T-helper 1 cell treated with Interleukin-12 subunit alpha and Interleukin-12 subunit beta and Interleukin-4 antibody, amounts not matched to agents 30 μg/mL and 1 μg/mL, for 36 hours (primary cell): ENCODE data around the gene ASIC2.

Experiments used
- H3K27ac Mint-ChIP-seq: one replicate; pipeline ENCODE4 v1.8.0; 2021; ENCODE audit warnings: mild to moderate bottlenecking, mixed read lengths
- H3K27me3 Mint-ChIP-seq: one replicate; pipeline ENCODE4 v1.8.0; 2021; ENCODE audit warnings: low read depth, mixed read lengths
- H3K36me3 Mint-ChIP-seq: one replicate; pipeline ENCODE4 v1.8.0; 2021; ENCODE audit warnings: low read depth, mixed read lengths
- H3K4me1 Mint-ChIP-seq: one replicate; pipeline ENCODE4 v1.8.0; 2021; ENCODE audit warnings: low read depth, mixed read lengths
- H3K4me3 Mint-ChIP-seq: one replicate; pipeline ENCODE4 v1.8.0; 2021; ENCODE audit warnings: mild to moderate bottlenecking, moderate library complexity, mixed read lengths
- H3K9me3 Mint-ChIP-seq: one replicate; pipeline ENCODE4 v1.8.0; 2021; ENCODE audit warnings: mixed read lengths

Gene ASIC2

GRCh38 chr17:33273271-33273670, 19.8 kb downstream of the ASIC2 start:
- Mint-ChIP-seq H3K27me3 (no peaks in the 10 kb centered on the region), H3K9me3 (no peaks in the 10 kb centered on the region), H3K36me3 (no peaks in the 10 kb centered on the region), H3K27ac (no peak overlapping the region), H3K4me1 (no peaks in the 10 kb centered on the region), H3K4me3 (no peak overlapping the region)

- Mint-ChIP-seq H3K36me3 (no peaks in the 10 kb centered on the region), H3K4me3 (no peak overlapping the region), H3K4me1 (no peaks in the 10 kb centered on the region), H3K9me3 (no peaks in the 10 kb centered on the region), H3K27ac (no peak overlapping the region), H3K27me3 (no peaks in the 10 kb centered on the region)
Observed at GRCh38 chr17:33272438-33272837, 20.7 kb downstream of the ASIC2 start.

DNA sequence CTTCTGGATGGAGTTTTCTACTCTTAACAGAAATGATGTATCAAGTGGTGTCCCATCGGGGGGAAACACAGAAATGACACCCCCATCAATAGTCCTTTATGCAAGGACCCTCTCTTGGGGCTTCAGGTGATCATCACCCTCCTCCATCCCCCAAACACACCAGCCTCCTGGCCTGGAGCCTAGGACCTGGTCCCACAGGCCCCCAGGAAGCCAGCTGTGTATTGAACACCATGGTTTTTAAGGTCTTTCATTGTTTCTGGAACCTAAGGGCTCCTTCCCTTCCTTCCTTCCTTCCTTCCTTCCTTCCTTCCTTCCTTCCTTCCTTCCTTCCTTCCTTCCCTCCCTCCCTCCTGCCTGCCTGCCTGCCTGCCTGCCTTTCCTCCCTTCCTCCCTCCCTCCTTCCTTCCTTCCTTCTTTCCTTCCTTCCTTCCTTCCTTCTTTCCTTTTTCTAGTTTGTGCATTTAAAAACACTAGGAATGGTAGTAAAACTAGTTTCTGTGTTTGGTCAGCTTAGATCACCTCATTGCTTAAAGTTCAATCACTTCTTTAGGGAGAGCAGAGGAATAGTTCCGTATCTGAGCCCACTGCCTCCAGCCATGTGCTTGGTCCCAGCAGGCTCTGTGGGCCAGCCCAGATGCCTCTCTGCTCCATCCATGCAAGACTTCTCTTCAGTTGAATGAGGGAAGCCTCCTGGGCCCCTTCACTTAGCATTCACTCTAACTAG, 23.6 kb downstream of the ASIC2 start:
- no peaks in the 10 kb centered on the region for H3K9me3 Mint-ChIP-seq
- no peaks in the 10 kb centered on the region for H3K36me3 Mint-ChIP-seq
- H3K27me3 Mint-ChIP-seq = no peaks in the 10 kb centered on the region
- H3K4me3 Mint-ChIP-seq = no peak overlapping the region
- H3K4me1 Mint-ChIP-seq = no peaks in the 10 kb centered on the region
- H3K27ac Mint-ChIP-seq = no peak overlapping the region

- Mint-ChIP-seq H3K4me1 (no peaks in the 10 kb centered on the region), H3K36me3 (no peaks in the 10 kb centered on the region), H3K27ac (no peak overlapping the region), H3K4me3 (no peak overlapping the region), H3K27me3 (no peaks in the 10 kb centered on the region), H3K9me3 (no peaks in the 10 kb centered on the region)
Observed at GRCh38 chr17:33267851-33268548, 25.1 kb downstream of the ASIC2 start.

- Mint-ChIP-seq H3K27ac (no peak overlapping the region), H3K27me3 (no peaks in the 10 kb centered on the region), H3K4me3 (no peak overlapping the region), H3K4me1 (no peaks in the 10 kb centered on the region), H3K36me3 (no peaks in the 10 kb centered on the region), H3K9me3 (no peaks in the 10 kb centered on the region)
Observed at GRCh38 chr17:33267271-33267790, 25.8 kb downstream of the ASIC2 start.

- H3K4me3 Mint-ChIP-seq = no peak overlapping the region
- no peaks in the 10 kb centered on the region for H3K4me1 Mint-ChIP-seq
- no peak overlapping the region for H3K27ac Mint-ChIP-seq
- H3K36me3 Mint-ChIP-seq = no peaks in the 10 kb centered on the region
- H3K27me3 Mint-ChIP-seq = no peaks in the 10 kb centered on the region
- no peaks in the 10 kb centered on the region for H3K9me3 Mint-ChIP-seq
Observed at GRCh38 chr17:33266611-33267010, 26.5 kb downstream of the ASIC2 start.

GRCh38 chr17:33266116-33266515, 27.0 kb downstream of the ASIC2 start:
- no peaks in the 10 kb centered on the region for H3K36me3 Mint-ChIP-seq
- no peaks in the 10 kb centered on the region for H3K9me3 Mint-ChIP-seq
- no peaks in the 10 kb centered on the region for H3K27me3 Mint-ChIP-seq
- H3K4me1 Mint-ChIP-seq = no peaks in the 10 kb centered on the region
- H3K27ac Mint-ChIP-seq = no peak overlapping the region
- no peak overlapping the region for H3K4me3 Mint-ChIP-seq

GRCh38 chr17:33263396-33263795, 29.7 kb downstream of the ASIC2 start:
- no peak overlapping the region for H3K4me3 Mint-ChIP-seq
- no peaks in the 10 kb centered on the region for H3K9me3 Mint-ChIP-seq
- H3K27ac Mint-ChIP-seq = no peak overlapping the region

GRCh38 chr17:33262266-33263123, 30.6 kb downstream of the ASIC2 start:
- H3K4me1 Mint-ChIP-seq = no peaks in the 10 kb centered on the region
- no peaks in the 10 kb centered on the region for H3K36me3 Mint-ChIP-seq
- H3K9me3 Mint-ChIP-seq = no peaks in the 10 kb centered on the region
- H3K27ac Mint-ChIP-seq = no peak overlapping the region
- no peak overlapping the region for H3K4me3 Mint-ChIP-seq
- H3K27me3 Mint-ChIP-seq = no peaks in the 10 kb centered on the region

More at GRCh38 chr17:33263396-33263795, 29.7 kb downstream of the ASIC2 start:
- Mint-ChIP-seq H3K36me3 (no peaks in the 10 kb centered on the region), H3K4me1 (no peaks in the 10 kb centered on the region), H3K27me3 (no peaks in the 10 kb centered on the region)

DNA sequence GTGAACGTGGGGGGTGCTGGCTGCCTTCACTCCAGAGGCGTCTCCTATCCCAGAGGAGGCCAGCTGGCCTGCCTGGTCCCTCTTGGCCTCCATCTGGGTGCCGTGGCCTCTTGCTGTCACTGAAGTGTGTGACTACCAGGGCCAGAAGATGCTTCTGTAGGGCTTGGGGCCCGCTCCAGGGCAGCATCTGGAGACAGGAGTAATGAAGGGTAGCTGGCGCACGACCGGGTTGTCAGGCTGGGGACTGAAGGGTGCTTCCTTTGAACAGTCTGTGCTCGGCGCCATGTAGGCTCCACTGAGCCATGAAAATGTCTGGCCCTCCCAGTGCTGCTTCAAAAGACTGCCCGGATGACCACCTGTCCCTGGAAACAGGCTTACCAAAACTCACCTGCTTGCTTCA, 31.3 kb downstream of the ASIC2 start:
- Mint-ChIP-seq H3K27me3 (no peaks in the 10 kb centered on the region), H3K4me1 (no peaks in the 10 kb centered on the region), H3K27ac (no peak overlapping the region)

DNA sequence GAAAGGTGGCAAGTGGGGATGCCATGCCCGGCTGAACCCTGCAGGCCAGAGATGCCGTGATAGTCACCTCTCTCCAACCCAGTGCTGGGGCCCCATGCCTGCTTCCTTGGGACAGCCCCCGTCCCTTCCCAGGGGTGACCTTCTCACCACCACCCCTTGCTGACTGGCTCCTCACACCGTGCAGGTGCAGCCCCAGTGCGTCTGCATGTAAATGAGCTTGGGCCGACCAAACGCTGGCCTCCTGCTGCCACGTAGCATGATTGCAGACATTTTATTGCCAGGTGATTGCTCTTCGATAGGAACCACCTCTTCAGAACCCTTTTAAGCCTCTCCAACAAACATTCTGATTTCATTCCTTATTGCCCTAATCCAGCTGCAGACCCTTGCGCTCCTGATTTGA, 32.5 kb downstream of the ASIC2 start:
- Mint-ChIP-seq H3K27me3 (no peaks in the 10 kb centered on the region), H3K27ac (no peak overlapping the region), H3K4me3 (no peak overlapping the region), H3K36me3 (no peaks in the 10 kb centered on the region), H3K9me3 (no peaks in the 10 kb centered on the region), H3K4me1 (no peaks in the 10 kb centered on the region)

More for the DNA sequence above, 31.3 kb downstream of the ASIC2 start:
- Mint-ChIP-seq H3K36me3 (no peaks in the 10 kb centered on the region), H3K9me3 (no peaks in the 10 kb centered on the region), H3K4me3 (no peak overlapping the region)

DNA sequence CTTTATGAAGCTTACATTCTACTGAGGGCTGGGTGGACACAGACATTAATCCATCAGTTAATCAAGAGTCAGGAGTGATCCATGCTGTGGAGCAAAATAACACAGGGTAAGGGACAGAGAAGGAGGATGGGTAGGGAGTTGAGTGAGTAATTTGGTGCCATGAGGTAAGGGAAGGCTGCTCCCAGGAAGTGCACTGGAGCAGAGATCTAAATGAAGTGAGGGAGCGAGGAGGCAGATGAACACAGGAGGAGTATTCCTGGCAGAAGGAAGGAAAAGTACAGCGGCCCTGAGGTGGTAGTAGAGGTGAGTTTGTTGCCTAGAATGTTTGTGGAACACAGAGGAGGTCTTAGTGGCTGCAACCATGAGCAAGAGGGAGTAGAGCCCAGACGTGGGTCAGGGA, 34.8 kb downstream of the ASIC2 start:
- no peak overlapping the region for H3K4me3 Mint-ChIP-seq
- no peaks in the 10 kb centered on the region for H3K27me3 Mint-ChIP-seq
- no peaks in the 10 kb centered on the region for H3K4me1 Mint-ChIP-seq
- H3K9me3 Mint-ChIP-seq = no peaks in the 10 kb centered on the region
- no peak overlapping the region for H3K27ac Mint-ChIP-seq
- no peaks in the 10 kb centered on the region for H3K36me3 Mint-ChIP-seq

DNA sequence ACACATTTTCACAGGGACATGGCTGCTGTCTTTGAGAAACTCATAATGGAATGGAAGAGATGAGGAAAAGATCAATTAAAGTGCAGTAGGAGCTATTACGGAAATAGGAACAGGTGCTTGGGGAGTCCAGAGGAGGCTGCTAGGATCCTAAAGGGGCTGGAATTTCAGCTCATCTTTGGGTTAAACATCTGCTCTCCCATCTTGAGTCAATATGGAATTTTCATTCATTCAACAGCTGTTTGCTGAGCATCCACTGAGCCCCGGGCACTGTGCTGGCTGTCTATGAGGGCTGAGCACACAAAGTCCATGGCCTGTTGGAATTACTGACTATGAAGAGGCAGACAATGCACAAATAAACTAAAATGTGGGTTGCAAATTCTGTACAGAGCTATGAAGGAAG, 47.9 kb downstream of the ASIC2 start:
- no peak overlapping the region for H3K27ac Mint-ChIP-seq
- H3K36me3 Mint-ChIP-seq = no peaks in the 10 kb centered on the region
- no peaks in the 10 kb centered on the region for H3K9me3 Mint-ChIP-seq
- H3K4me1 Mint-ChIP-seq = no peaks in the 10 kb centered on the region
- no peak overlapping the region for H3K4me3 Mint-ChIP-seq
- H3K27me3 Mint-ChIP-seq = peaks cover 4% of the 10 kb centered on the region

- Mint-ChIP-seq H3K27me3 (peaks cover 4% of the 10 kb centered on the region), H3K27ac (no peak overlapping the region), H3K4me3 (no peak overlapping the region), H3K36me3 (no peaks in the 10 kb centered on the region), H3K4me1 (no peaks in the 10 kb centered on the region), H3K9me3 (no peaks in the 10 kb centered on the region)
Observed at GRCh38 chr17:33243732-33244131, 49.4 kb downstream of the ASIC2 start.
